Astrocyte (in vitro differentiated cells and primary cell): ENCODE results near the gene EDN2. TPM values are rescaled to one million over a fixed set of nuclear protein-coding genes. Genes with fewer than 3 reads are reported as not detected.

Source experiments
- DNase-seq: peaks from one replicate; pipeline ENCODE4 v3.0.0-alpha.2; 2010; ENCODE audit warnings: low read depth
- FAIRE-seq: peaks from 2 replicates; lab custom pipeline; 2011; peaks lifted over from hg19 to GRCh38; lab: Jason Lieb, UNC
- H2AFZ ChIP-seq: 2 replicates; pipeline ENCODE4 v1.6.0; 2012; ENCODE audit warnings: low read depth, low read length, inconsistent platforms
- H3K27ac ChIP-seq: 2 replicates; pipeline ENCODE4 v1.5.1; 2011; ENCODE audit warnings: low read depth, low read length, inconsistent platforms
- H3K27me3 ChIP-seq: 2 replicates; pipeline ENCODE4 v1.6.0; 2011; ENCODE audit warnings: low read length, inconsistent platforms; ENCODE audit not compliant: insufficient read depth
- H3K36me3 ChIP-seq: 2 replicates; pipeline ENCODE4 v1.5.1; 2011; ENCODE audit warnings: low read length, inconsistent platforms; ENCODE audit not compliant: insufficient read depth
- H3K4me1 ChIP-seq: 2 replicates; pipeline ENCODE4 v1.5.1; 2011; ENCODE audit warnings: low read length, inconsistent platforms; ENCODE audit not compliant: insufficient read depth
- H3K4me2 ChIP-seq: 2 replicates; pipeline ENCODE4 v1.6.0; 2012; ENCODE audit warnings: low read length, inconsistent platforms
- H3K4me3 ChIP-seq: 2 replicates; pipeline ENCODE4 v1.5.1; 2011; ENCODE audit warnings: low read depth, mild to moderate bottlenecking, low read length, inconsistent platforms; ENCODE audit not compliant: insufficient read depth
- H3K79me2 ChIP-seq: 2 replicates; pipeline ENCODE4 v1.6.0; 2012; ENCODE audit warnings: mild to moderate bottlenecking, low read length, inconsistent platforms; ENCODE audit not compliant: insufficient read depth
- H3K9ac ChIP-seq: 2 replicates; pipeline ENCODE4 v1.6.0; 2012; ENCODE audit warnings: mild to moderate bottlenecking, low read length, inconsistent platforms
- H3K9me3 ChIP-seq: 2 replicates; pipeline ENCODE4 v1.5.1; 2012; ENCODE audit warnings: low read depth, mild to moderate bottlenecking, low read length, inconsistent platforms; ENCODE audit not compliant: insufficient read depth
- H4K20me1 ChIP-seq: 2 replicates; pipeline ENCODE4 v1.6.0; 2012; ENCODE audit warnings: low read length, inconsistent platforms; ENCODE audit not compliant: insufficient read depth
- H3K27ac Mint-ChIP-seq: one replicate; pipeline ENCODE4 v1.8.0; 2021; ENCODE audit warnings: mild to moderate bottlenecking, mixed read lengths; ENCODE audit not compliant: unreplicated experiment
- H3K27me3 Mint-ChIP-seq: one replicate; pipeline ENCODE4 v1.8.0; 2021; ENCODE audit warnings: low read depth, mixed read lengths; ENCODE audit not compliant: unreplicated experiment
- H3K36me3 Mint-ChIP-seq: one replicate; pipeline ENCODE4 v1.8.0; 2021; ENCODE audit warnings: low read depth, mixed read lengths; ENCODE audit not compliant: unreplicated experiment
- H3K4me1 Mint-ChIP-seq: one replicate; pipeline ENCODE4 v1.8.0; 2021; ENCODE audit warnings: low read depth, mixed read lengths; ENCODE audit not compliant: unreplicated experiment
- H3K4me3 Mint-ChIP-seq: one replicate; pipeline ENCODE4 v1.8.0; 2021; ENCODE audit warnings: mild to moderate bottlenecking, moderate library complexity, mixed read lengths; ENCODE audit not compliant: unreplicated experiment
- H3K9me3 Mint-ChIP-seq: one replicate; pipeline ENCODE4 v1.8.0; 2021; ENCODE audit warnings: mild to moderate bottlenecking, mixed read lengths; ENCODE audit not compliant: unreplicated experiment
- EZH2 ChIP-seq: IDR thresholded peaks from 2 replicates; pipeline ENCODE4 v1.6.1; 2012; ENCODE audit warnings: mild to moderate bottlenecking, low read length, inconsistent platforms; ENCODE audit not compliant: insufficient read depth
- total RNA-seq: library from RNA; stranded (reverse); gene quantifications from 2 replicates; pipeline ENCODE4 v1.2.1, GENCODE V29; 2021
- TF ChIP-seq, protein P1 (sequence below): IDR thresholded peaks from 2 replicates; pipeline ENCODE4 v1.5.1; 2011; ENCODE audit warnings: low read depth, mild to moderate bottlenecking, inconsistent platforms, low read length, moderate library complexity; ENCODE audit not compliant: insufficient read depth

The EDN2 gene
- total RNA-seq, 1 donor from 2014 or later, result 0.45 TPM

DNA sequence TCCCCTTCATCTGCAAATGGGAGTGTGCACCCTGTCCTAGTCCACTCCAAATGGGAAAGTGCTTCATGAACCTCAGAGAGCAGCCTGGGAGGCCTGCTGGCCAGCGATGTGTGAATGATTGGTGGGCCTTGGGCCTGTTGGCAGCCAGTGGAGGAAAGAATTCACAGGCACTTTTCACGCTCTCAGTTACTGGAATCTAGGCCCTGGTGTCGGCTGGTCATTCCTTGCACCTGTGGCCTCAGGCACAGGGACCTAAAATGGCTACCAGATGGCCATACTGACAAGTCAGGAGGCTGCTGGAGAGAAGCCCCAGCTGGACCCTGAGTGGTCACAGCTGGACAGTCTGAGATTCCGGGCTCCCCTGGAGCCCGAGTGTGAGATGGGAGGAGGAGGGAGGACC lies 18.4 kb upstream of the EDN2 start:
- Mint-ChIP-seq H3K27ac (no peak overlapping the region), H3K27me3 (peaks cover 12% of the 10 kb centered on the region), H3K4me1 (peaks cover 21% of the 10 kb centered on the region), H3K9me3 (peaks cover 2% of the 10 kb centered on the region), H3K36me3 (no peaks in the 10 kb centered on the region), H3K4me3 (no peak overlapping the region)
- H3K79me2 ChIP-seq, result no peaks in the 10 kb centered on the region
- H3K9me3 ChIP-seq, result no peaks in the 10 kb centered on the region
- TF ChIP-seq EZH2, result no peak
- TF ChIP-seq, protein P1, sequence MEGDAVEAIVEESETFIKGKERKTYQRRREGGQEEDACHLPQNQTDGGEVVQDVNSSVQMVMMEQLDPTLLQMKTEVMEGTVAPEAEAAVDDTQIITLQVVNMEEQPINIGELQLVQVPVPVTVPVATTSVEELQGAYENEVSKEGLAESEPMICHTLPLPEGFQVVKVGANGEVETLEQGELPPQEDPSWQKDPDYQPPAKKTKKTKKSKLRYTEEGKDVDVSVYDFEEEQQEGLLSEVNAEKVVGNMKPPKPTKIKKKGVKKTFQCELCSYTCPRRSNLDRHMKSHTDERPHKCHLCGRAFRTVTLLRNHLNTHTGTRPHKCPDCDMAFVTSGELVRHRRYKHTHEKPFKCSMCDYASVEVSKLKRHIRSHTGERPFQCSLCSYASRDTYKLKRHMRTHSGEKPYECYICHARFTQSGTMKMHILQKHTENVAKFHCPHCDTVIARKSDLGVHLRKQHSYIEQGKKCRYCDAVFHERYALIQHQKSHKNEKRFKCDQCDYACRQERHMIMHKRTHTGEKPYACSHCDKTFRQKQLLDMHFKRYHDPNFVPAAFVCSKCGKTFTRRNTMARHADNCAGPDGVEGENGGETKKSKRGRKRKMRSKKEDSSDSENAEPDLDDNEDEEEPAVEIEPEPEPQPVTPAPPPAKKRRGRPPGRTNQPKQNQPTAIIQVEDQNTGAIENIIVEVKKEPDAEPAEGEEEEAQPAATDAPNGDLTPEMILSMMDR, result no peak
- H3K27ac ChIP-seq, result no peak overlapping the region
- H2AFZ ChIP-seq, result no peak overlapping the region
- no peak overlapping the region for H3K4me2 ChIP-seq
- H3K36me3 ChIP-seq, result no peaks in the 10 kb centered on the region
- no peaks in the 10 kb centered on the region for H4K20me1 ChIP-seq
- H3K9ac ChIP-seq, result no peak overlapping the region
- H3K27me3 ChIP-seq, result no peaks in the 10 kb centered on the region
- H3K4me3 ChIP-seq, result no peak overlapping the region
- no peak for DNase-seq
- no peak for FAIRE-seq
- H3K4me1 ChIP-seq, result peaks cover 32% of the 10 kb centered on the region

DNA sequence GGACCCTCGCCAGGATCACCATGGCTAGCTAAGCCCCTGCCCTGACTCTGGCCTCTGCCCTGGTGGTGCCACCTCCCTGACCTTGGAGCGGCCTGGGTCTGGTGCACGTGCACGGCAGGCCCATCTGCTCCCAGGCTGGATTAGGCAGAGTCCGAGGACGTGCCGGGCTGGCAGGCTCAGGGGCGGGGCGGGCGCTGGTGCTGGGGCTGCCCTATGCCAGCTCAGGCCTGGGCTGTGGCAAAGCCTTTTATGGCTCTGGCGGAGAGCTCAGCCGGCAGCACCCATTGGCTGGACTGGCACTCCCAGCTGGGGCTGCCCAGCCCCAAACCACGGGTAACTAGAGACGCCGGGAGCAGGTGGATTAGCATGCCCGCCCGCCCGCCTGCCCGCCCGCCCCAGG lies 17.1 kb upstream of the EDN2 start:
- Histone ChIP-seq H3K36me3 (no peaks in the 10 kb centered on the region), H3K27ac (no peak overlapping the region), H3K4me3 (no peak overlapping the region), H4K20me1 (no peaks in the 10 kb centered on the region), H2AFZ (no peak overlapping the region), H3K9ac (no peak overlapping the region), H3K4me2 (no peak overlapping the region), H3K79me2 (no peaks in the 10 kb centered on the region), H3K27me3 (no peaks in the 10 kb centered on the region), H3K4me1 (peaks cover 38% of the 10 kb centered on the region), H3K9me3 (no peaks in the 10 kb centered on the region)
- H3K36me3 Mint-ChIP-seq, result no peaks in the 10 kb centered on the region
- H3K4me3 Mint-ChIP-seq, result no peak overlapping the region
- peaks cover 9% of the 10 kb centered on the region for H3K27me3 Mint-ChIP-seq
- no peak overlapping the region for H3K27ac Mint-ChIP-seq
- H3K4me1 Mint-ChIP-seq, result peaks cover 25% of the 10 kb centered on the region
- TF ChIP-seq EZH2, result no peak
- TF ChIP-seq, protein P1, result no peak
- peaks cover 2% of the 10 kb centered on the region for H3K9me3 Mint-ChIP-seq
- DNase-seq (no peak), FAIRE-seq (no peak)

DNA sequence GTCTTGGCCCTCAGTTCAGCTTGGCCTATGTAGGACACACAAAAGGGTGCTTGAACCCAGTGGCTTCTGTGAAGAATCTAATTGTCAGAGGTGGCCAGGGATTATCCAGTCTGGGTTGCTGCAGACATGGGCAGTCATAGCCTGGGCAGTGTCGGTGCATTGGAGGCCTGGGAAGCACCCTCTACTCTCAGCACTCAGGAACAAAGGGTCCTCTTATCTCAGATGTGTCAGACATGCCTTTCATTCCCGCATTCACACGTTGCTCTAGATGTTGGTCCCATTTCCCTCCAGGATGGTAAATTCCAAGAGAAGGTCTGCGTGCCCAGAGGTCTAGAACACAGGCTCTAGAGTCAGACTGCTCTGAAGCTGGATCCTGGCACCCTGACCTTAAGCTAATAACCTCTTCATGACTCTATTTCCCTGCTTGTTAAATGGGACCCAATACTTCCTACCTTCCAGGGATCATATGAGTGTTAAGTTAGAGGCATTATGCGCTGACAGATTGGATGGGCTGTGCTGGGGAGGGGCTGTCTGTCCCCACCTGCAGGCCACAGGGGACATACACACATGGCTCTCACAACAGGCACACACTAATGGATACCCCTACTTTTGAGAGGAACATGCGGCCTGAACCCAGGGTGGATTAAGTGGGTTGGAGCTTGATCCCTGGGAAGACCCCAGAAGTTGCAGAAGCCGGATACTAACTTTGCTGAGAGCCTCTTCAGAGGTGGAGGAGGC lies 16.5 kb upstream of the EDN2 start:
- Histone ChIP-seq H4K20me1 (no peaks in the 10 kb centered on the region), H3K79me2 (no peaks in the 10 kb centered on the region), H3K4me1 (peaks cover 44% of the 10 kb centered on the region), H3K36me3 (no peaks in the 10 kb centered on the region), H3K4me2 (peak overlapping the region; percentile 41), H3K4me3 (no peak overlapping the region), H3K27ac (peak overlapping the region; percentile 18), H3K9me3 (no peaks in the 10 kb centered on the region), H3K9ac (no peak overlapping the region), H2AFZ (no peak overlapping the region), H3K27me3 (no peaks in the 10 kb centered on the region)
- TF ChIP-seq, protein P1, result no peak
- no peak for TF ChIP-seq EZH2
- peaks cover 9% of the 10 kb centered on the region for H3K27me3 Mint-ChIP-seq
- DNase-seq (peak; percentile 68), FAIRE-seq (no peak)
- peaks cover 25% of the 10 kb centered on the region for H3K4me1 Mint-ChIP-seq
- H3K4me3 Mint-ChIP-seq, result no peak overlapping the region
- H3K27ac Mint-ChIP-seq, result no peak overlapping the region
- no peaks in the 10 kb centered on the region for H3K36me3 Mint-ChIP-seq
- H3K9me3 Mint-ChIP-seq, result peaks cover 2% of the 10 kb centered on the region
